ENCODE measurements around the gene VWC2L.

- TF ChIP-seq CTCF (IDR thresholded peaks at IDR 0.05; ENCODE audit: extremely low read depth in 1 of 2, insufficient read depth in 1 of 2, low read depth in 1 of 2, low read length in 2 of 2) (no peak), POLR2AphosphoS5 (IDR thresholded peaks at IDR 0.05; ENCODE audit: insufficient read depth, low read depth, low read length) (no peak)
Measured at GRCh38 chr2:214481204-214481603, 70.3 kb downstream of the VWC2L start.
